ENCODE measurements around the gene SCN4B.

- TF ChIP-seq CTCF (conservative IDR thresholded peaks at IDR 0.05 in 1 of 2, IDR thresholded peaks at IDR 0.05 in 1 of 2; ENCODE audit: low read depth in 1 of 2, low read length in 2 of 2): no peak
- no peak for TF ChIP-seq EZH2 (IDR thresholded peaks at IDR 0.05; ENCODE audit: low read length, missing control alignments)
These were observed 52.6 kb downstream of the SCN4B start for GRCh38 chr11:118099838-118100556.

Measured in fibroblast of lung (primary cell).